ELF-1 (cell line): ENCODE measurements around the gene HSD17B3.
"Not testable (repeated sequence)": the region's sequence is repeated elsewhere in the genome, so short reads cannot be mapped to it uniquely, and the experiment has no call there.

Source experiments
- DNase-seq: peaks from one replicate; pipeline ENCODE4 v3.0.0-alpha.2; 2016; ENCODE audit warnings: low read depth, low spot score

The HSD17B3 gene

GRCh38 chr9:96306958-96307357 lies 5.0 kb upstream of the HSD17B3 start:
- not testable (repeated sequence) for DNase-seq

- DNase-seq, result peak; percentile 61
Observed at GRCh38 chr9:96305171-96305570, 3.2 kb upstream of the HSD17B3 start.

- DNase-seq, result no peak
Observed at GRCh38 chr9:96304230-96304629, 2.3 kb upstream of the HSD17B3 start.

- DNase-seq, result no peak
Observed at GRCh38 chr9:96299823-96300222, 2.2 kb downstream of the HSD17B3 start.

GRCh38 chr9:96294159-96294545 lies 7.8 kb downstream of the HSD17B3 start:
- DNase-seq, result no peak

GRCh38 chr9:96293498-96294158 lies 8.3 kb downstream of the HSD17B3 start:
- no peak for DNase-seq

- peak; percentile 54 for DNase-seq
Observed at GRCh38 chr9:96289392-96289791, 12.6 kb downstream of the HSD17B3 start.

- peak; percentile 70 for DNase-seq
Observed at GRCh38 chr9:96281641-96282040, 20.3 kb downstream of the HSD17B3 start.

GRCh38 chr9:96279932-96280331 lies 22.0 kb downstream of the HSD17B3 start:
- peak; percentile 86 for DNase-seq

GRCh38 chr9:96274939-96275338 lies 27.0 kb downstream of the HSD17B3 start:
- DNase-seq, result no peak

- no peak for DNase-seq
Observed at GRCh38 chr9:96270236-96270744, 31.7 kb downstream of the HSD17B3 start.

- DNase-seq, result no peak
Observed at GRCh38 chr9:96258967-96259366, 43.0 kb downstream of the HSD17B3 start.

GRCh38 chr9:96256800-96257199 lies 45.2 kb downstream of the HSD17B3 start:
- DNase-seq, result peak; percentile 76

- DNase-seq, result no peak
Observed at GRCh38 chr9:96255698-96256097, 46.3 kb downstream of the HSD17B3 start.

GRCh38 chr9:96253059-96253696 lies 48.8 kb downstream of the HSD17B3 start:
- DNase-seq, result no peak

- no peak for DNase-seq
Observed at GRCh38 chr9:96251451-96251850, 50.5 kb downstream of the HSD17B3 start.

GRCh38 chr9:96249746-96250145 lies 52.2 kb downstream of the HSD17B3 start:
- no peak for DNase-seq

GRCh38 chr9:96246267-96246671 lies 55.7 kb downstream of the HSD17B3 start:
- no peak for DNase-seq

- no peak for DNase-seq
Observed at GRCh38 chr9:96245399-96245798, 56.6 kb downstream of the HSD17B3 start.

GRCh38 chr9:96243778-96244177 lies 58.2 kb downstream of the HSD17B3 start:
- no peak for DNase-seq

- no peak for DNase-seq
Observed at GRCh38 chr9:96242811-96243210, 59.2 kb downstream of the HSD17B3 start.

- DNase-seq, result no peak
Observed at GRCh38 chr9:96241391-96241809, 60.6 kb downstream of the HSD17B3 start.

GRCh38 chr9:96236854-96237550 lies 65.0 kb downstream of the HSD17B3 start:
- no peak for DNase-seq
